ENCODE measurements around the gene MBOAT7. TPM values are rescaled to one million over a fixed set of nuclear protein-coding genes. Genes with fewer than 3 reads are reported as not detected.

Gene MBOAT7
- total RNA-seq, 1 experiment from 2014 or later: 109 TPM

DNA sequence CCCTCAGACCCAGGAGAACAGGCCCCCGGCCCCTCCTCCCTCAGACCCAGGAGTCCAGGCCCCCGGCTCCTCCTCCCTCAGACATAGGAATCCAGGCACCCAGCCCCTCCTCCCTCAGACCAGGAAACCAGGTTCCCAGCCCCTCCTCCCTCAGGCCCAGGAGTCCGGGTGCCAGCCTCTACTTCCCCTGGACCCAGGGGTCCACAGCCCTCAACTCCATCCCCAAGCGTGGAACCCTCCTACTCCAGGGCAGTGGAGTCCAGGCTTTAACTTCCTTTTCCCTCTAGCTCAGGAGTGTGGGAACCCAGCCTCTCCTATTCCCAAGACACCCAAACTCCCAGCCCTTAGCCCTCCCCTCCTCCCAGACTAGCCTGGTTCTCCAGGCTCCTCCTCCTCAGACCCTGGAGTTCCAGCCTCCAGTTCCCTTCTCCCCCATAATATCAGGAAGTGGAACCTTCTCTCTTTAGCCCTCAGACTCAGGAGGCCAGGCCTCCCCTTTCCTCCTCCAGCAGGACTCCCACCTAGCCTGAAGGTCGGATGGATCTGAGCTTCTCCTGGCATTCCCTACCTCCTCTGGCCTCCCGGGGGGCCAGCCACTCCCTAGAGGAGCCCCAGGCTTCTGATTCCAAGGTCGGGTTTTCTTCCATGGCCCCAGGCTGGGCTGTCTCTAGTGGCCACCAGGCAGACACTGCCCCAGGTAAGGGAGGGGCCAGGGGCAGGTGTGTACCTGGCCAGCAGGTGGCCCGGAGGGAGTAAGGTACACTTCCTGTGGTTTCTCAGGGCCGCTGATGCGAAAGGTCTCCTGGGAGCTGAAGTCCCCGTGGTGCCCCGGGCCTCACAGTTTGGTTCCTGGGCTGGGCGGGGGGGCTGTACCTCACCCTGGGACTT lies 16.7 kb downstream of the MBOAT7 start, which contains the start of gene TMC4 (continued):
- TF ChIP-seq ARID4B (CRISPR knock-in tag; IDR thresholded peaks at IDR 0.05; ENCODE audit: borderline replicate concordance) (no peak), FOXK1 (CRISPR knock-in tag; IDR thresholded peaks at IDR 0.05) (peak; percentile 79), GRHL2 (CRISPR knock-in tag; IDR thresholded peaks at IDR 0.05; ENCODE audit: insufficient replicate concordance, severe bottlenecking) (no peak), NFE2L1 (CRISPR knock-in tag; IDR thresholded peaks at IDR 0.05) (no peak), PREB (CRISPR knock-in tag; IDR thresholded peaks at IDR 0.05; ENCODE audit: borderline replicate concordance) (no peak), EMX1 (CRISPR knock-in tag; IDR thresholded peaks at IDR 0.05) (peak; percentile 50; the same call in 1 of the 2 replicates), ZNF416 (CRISPR knock-in tag; IDR thresholded peaks at IDR 0.05) (no peak), USF2 (CRISPR knock-in tag; IDR thresholded peaks at IDR 0.05) (peak; percentile 52; the same call in 1 of the 2 replicates), ZNF219 (CRISPR knock-in tag; IDR thresholded peaks at IDR 0.05; ENCODE audit: borderline replicate concordance) (no peak), RORB (CRISPR knock-in tag; IDR thresholded peaks at IDR 0.05) (no peak), ZNF423 (CRISPR knock-in tag; IDR thresholded peaks at IDR 0.05) (peak; percentile 86), TEAD4 (CRISPR knock-in tag; IDR thresholded peaks at IDR 0.05) (no peak), ATF1 (CRISPR knock-in tag; IDR thresholded peaks at IDR 0.05) (no peak), TEAD1 (CRISPR knock-in tag; IDR thresholded peaks at IDR 0.05) (0 out of 2 replicates have a peak, but pooled peaks have one; percentile 33), GTF2I (CRISPR knock-in tag; conservative IDR thresholded peaks at IDR 0.05) (no peak), ZNF232 (CRISPR knock-in tag; IDR thresholded peaks at IDR 0.05) (no peak), SOX15 (CRISPR knock-in tag; IDR thresholded peaks at IDR 0.05) (no peak), ZNF121 (CRISPR knock-in tag; IDR thresholded peaks at IDR 0.05) (no peak), OVOL2 (CRISPR knock-in tag; IDR thresholded peaks at IDR 0.05; ENCODE audit: borderline replicate concordance) (no peak), ZNF138 (CRISPR knock-in tag; conservative IDR thresholded peaks at IDR 0.05) (no peak)
- TF ChIP-seq, protein P1, sequence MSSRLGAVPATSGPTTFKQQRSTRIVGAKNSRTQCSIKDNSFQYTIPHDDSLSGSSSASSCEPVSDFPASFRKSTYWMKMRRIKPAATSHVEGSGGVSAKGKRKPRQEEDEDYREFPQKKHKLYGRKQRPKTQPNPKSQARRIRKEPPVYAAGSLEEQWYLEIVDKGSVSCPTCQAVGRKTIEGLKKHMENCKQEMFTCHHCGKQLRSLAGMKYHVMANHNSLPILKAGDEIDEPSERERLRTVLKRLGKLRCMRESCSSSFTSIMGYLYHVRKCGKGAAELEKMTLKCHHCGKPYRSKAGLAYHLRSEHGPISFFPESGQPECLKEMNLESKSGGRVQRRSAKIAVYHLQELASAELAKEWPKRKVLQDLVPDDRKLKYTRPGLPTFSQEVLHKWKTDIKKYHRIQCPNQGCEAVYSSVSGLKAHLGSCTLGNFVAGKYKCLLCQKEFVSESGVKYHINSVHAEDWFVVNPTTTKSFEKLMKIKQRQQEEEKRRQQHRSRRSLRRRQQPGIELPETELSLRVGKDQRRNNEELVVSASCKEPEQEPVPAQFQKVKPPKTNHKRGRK (CRISPR knock-in tag; IDR thresholded peaks at IDR 0.05; ENCODE audit: borderline replicate concordance): no peak
- TF ChIP-seq, protein P2, sequence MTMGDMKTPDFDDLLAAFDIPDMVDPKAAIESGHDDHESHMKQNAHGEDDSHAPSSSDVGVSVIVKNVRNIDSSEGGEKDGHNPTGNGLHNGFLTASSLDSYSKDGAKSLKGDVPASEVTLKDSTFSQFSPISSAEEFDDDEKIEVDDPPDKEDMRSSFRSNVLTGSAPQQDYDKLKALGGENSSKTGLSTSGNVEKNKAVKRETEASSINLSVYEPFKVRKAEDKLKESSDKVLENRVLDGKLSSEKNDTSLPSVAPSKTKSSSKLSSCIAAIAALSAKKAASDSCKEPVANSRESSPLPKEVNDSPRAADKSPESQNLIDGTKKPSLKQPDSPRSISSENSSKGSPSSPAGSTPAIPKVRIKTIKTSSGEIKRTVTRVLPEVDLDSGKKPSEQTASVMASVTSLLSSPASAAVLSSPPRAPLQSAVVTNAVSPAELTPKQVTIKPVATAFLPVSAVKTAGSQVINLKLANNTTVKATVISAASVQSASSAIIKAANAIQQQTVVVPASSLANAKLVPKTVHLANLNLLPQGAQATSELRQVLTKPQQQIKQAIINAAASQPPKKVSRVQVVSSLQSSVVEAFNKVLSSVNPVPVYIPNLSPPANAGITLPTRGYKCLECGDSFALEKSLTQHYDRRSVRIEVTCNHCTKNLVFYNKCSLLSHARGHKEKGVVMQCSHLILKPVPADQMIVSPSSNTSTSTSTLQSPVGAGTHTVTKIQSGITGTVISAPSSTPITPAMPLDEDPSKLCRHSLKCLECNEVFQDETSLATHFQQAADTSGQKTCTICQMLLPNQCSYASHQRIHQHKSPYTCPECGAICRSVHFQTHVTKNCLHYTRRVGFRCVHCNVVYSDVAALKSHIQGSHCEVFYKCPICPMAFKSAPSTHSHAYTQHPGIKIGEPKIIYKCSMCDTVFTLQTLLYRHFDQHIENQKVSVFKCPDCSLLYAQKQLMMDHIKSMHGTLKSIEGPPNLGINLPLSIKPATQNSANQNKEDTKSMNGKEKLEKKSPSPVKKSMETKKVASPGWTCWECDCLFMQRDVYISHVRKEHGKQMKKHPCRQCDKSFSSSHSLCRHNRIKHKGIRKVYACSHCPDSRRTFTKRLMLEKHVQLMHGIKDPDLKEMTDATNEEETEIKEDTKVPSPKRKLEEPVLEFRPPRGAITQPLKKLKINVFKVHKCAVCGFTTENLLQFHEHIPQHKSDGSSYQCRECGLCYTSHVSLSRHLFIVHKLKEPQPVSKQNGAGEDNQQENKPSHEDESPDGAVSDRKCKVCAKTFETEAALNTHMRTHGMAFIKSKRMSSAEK (CRISPR knock-in tag; IDR thresholded peaks at IDR 0.05; ENCODE audit: borderline replicate concordance): peak; percentile 35; the same call in 1 of the 2 replicates
- TF ChIP-seq, protein P3, sequence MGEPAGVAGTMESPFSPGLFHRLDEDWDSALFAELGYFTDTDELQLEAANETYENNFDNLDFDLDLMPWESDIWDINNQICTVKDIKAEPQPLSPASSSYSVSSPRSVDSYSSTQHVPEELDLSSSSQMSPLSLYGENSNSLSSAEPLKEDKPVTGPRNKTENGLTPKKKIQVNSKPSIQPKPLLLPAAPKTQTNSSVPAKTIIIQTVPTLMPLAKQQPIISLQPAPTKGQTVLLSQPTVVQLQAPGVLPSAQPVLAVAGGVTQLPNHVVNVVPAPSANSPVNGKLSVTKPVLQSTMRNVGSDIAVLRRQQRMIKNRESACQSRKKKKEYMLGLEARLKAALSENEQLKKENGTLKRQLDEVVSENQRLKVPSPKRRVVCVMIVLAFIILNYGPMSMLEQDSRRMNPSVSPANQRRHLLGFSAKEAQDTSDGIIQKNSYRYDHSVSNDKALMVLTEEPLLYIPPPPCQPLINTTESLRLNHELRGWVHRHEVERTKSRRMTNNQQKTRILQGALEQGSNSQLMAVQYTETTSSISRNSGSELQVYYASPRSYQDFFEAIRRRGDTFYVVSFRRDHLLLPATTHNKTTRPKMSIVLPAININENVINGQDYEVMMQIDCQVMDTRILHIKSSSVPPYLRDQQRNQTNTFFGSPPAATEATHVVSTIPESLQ (CRISPR knock-in tag; IDR thresholded peaks at IDR 0.05): no peak
- TF ChIP-seq, protein P4, sequence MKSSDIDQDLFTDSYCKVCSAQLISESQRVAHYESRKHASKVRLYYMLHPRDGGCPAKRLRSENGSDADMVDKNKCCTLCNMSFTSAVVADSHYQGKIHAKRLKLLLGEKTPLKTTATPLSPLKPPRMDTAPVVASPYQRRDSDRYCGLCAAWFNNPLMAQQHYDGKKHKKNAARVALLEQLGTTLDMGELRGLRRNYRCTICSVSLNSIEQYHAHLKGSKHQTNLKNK (CRISPR knock-in tag; IDR thresholded peaks at IDR 0.05): 0 out of 2 replicates have a peak, but pooled peaks have one; percentile 40

Measured in WTC11 (cell line).